MCF 10A (cell line): ENCODE results near the gene GABRB1. TPM values are rescaled to one million over a fixed set of nuclear protein-coding genes. Genes with fewer than 3 reads are reported as not detected.

Experiments used
- BruUV-seq: library from RNA; stranded (reverse); fragments of 400-500 nt; replicated peaks from 2 replicates; lab custom pipeline; 2021; lab: Mats Ljungman, UMichigan
- CTCF ChIA-PET: fragments of 300-600 bp; sonication (Branson Sonifier 250); formaldehyde crosslinking; extraction: SDS; loops from one replicate; lab custom pipeline; 2021; ENCODE audit warnings: antibody characterized with exemption, inconsistent platforms; lab: Yijun Ruan, JAX
- POLR2A ChIA-PET: fragments of 300-600, 350-650 bp; sonication (Branson Sonifier 250); formaldehyde crosslinking; extraction: SDS; loops from one replicate; lab custom pipeline; 2020; ENCODE audit warnings: antibody characterized with exemption, inconsistent platforms; lab: Yijun Ruan, JAX
- DNase-seq: peaks from one replicate; pipeline ENCODE4 v3.0.0-alpha.2; 2018; ENCODE audit not compliant: unreplicated experiment
- H3K27ac Mint-ChIP-seq: one replicate; pipeline ENCODE4 v1.8.0; 2022; ENCODE audit warnings: mild to moderate bottlenecking, low read depth, mixed read lengths; ENCODE audit not compliant: unreplicated experiment
- H3K27me3 Mint-ChIP-seq: one replicate; pipeline ENCODE4 v1.8.0; 2022; ENCODE audit warnings: mixed read lengths; ENCODE audit not compliant: insufficient read depth, unreplicated experiment
- H3K36me3 Mint-ChIP-seq: one replicate; pipeline ENCODE4 v1.8.0; 2022; ENCODE audit warnings: mild to moderate bottlenecking, moderate library complexity, mixed read lengths; ENCODE audit not compliant: insufficient read depth, unreplicated experiment
- H3K4me1 Mint-ChIP-seq: one replicate; pipeline ENCODE4 v1.8.0; 2022; ENCODE audit warnings: mixed read lengths; ENCODE audit not compliant: insufficient read depth, unreplicated experiment
- H3K4me3 Mint-ChIP-seq: one replicate; pipeline ENCODE4 v1.8.0; 2022; ENCODE audit warnings: mild to moderate bottlenecking, moderate library complexity, mixed read lengths; ENCODE audit not compliant: unreplicated experiment
- H3K9me3 Mint-ChIP-seq: one replicate; pipeline ENCODE4 v1.8.0; 2022; ENCODE audit warnings: mixed read lengths; ENCODE audit not compliant: unreplicated experiment
- intact Hi-C: fragments of 100-400 bp; cut with micrococcal nuclease; formaldehyde crosslinking; loops from 2 replicates; pipeline ENCODE4 v1.14.1; 2022
- total RNA-seq: library from RNA; stranded (reverse); gene quantifications from 2 replicates; pipeline ENCODE4 v1.2.3, GENCODE V29; 2022
- TF ChIP-seq, protein P1 (sequence below): fragments of 200-600 bp; IDR thresholded peaks from one replicate; pipeline ENCODE4 v1.8.0; 2022; ENCODE audit warnings: antibody characterized with exemption, mild to moderate bottlenecking; ENCODE audit not compliant: unreplicated experiment

Gene GABRB1
- total RNA-seq, 1 experiment from 2014 or later = not detected

DNA sequence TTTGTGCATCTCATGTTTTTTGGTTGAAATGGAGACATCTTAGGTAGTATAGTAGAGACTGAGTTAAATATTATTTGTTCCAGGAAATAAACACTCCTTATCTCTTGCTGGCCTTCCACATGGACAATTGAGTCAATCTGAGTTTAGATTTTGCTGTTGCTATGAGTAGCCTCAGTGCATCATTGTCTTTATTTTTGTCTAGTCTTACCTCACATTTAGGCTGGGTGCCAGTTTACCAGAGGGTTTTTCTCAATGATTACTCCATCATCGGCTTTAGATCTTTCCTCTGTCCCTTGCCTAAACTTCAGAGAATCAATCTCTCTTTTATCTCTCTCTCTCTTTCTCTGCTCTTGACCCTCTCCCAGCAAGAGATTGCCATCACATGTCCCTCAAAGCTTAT lies 73.6 kb downstream of the GABRB1 start:
- H3K9me3 Mint-ChIP-seq = no peaks in the 10 kb centered on the region
- no peaks in the 10 kb centered on the region for H3K4me1 Mint-ChIP-seq
- intact Hi-C loops = no loop called here

DNA sequence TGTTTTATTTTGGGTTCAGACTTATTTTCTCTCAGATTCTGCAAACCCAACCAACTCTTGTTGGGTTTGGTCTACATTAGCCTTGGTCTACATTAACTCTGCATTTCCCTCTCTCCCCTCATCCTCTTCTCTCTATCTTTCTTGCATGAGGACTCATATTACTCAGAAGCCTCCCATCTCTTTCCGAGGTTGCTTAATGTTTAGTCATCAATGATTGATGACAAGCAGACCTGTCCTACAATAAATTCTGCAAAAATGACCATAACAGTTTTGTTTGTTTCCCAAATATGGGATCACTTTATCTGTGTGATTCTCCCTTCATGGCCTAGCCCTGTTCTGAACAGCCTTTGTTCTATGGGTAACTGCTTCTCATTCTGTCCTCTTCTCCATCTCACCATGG lies 75.2 kb downstream of the GABRB1 start:
- Mint-ChIP-seq H3K27me3 (peaks cover 84% of the 10 kb centered on the region), H3K4me1 (no peaks in the 10 kb centered on the region), H3K4me3 (no peak overlapping the region), H3K27ac (no peak overlapping the region), H3K9me3 (no peaks in the 10 kb centered on the region), H3K36me3 (no peaks in the 10 kb centered on the region)
- no TSS peak for BruUV-seq
- CTCF ChIA-PET = interaction anchor here (0.6 to 2.3 kb wide), 2 partner anchors 16 to 773 kb away, joined by 3 to 7 read pairs; no protein-coding TSS in a partner anchor
- POLR2A ChIA-PET = no interaction called here
- intact Hi-C loops = no loop called here
- peak; percentile 21 for DNase-seq
- TF ChIP-seq, protein P1, sequence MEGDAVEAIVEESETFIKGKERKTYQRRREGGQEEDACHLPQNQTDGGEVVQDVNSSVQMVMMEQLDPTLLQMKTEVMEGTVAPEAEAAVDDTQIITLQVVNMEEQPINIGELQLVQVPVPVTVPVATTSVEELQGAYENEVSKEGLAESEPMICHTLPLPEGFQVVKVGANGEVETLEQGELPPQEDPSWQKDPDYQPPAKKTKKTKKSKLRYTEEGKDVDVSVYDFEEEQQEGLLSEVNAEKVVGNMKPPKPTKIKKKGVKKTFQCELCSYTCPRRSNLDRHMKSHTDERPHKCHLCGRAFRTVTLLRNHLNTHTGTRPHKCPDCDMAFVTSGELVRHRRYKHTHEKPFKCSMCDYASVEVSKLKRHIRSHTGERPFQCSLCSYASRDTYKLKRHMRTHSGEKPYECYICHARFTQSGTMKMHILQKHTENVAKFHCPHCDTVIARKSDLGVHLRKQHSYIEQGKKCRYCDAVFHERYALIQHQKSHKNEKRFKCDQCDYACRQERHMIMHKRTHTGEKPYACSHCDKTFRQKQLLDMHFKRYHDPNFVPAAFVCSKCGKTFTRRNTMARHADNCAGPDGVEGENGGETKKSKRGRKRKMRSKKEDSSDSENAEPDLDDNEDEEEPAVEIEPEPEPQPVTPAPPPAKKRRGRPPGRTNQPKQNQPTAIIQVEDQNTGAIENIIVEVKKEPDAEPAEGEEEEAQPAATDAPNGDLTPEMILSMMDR = no peak

More for the DNA sequence above, 73.6 kb downstream of the GABRB1 start:
- Mint-ChIP-seq H3K4me3 (no peak overlapping the region), H3K27ac (no peak overlapping the region), H3K27me3 (peaks cover 88% of the 10 kb centered on the region), H3K36me3 (no peaks in the 10 kb centered on the region)
- TF ChIP-seq, protein P1 = no peak
- POLR2A ChIA-PET = no interaction called here
- CTCF ChIA-PET = interaction anchor here (0.5 kb wide), 2 partner anchors 8 to 95 kb away, joined by 3 read pairs; no protein-coding TSS in a partner anchor
- peak; percentile 52 for DNase-seq
- BruUV-seq = no TSS peak

DNA sequence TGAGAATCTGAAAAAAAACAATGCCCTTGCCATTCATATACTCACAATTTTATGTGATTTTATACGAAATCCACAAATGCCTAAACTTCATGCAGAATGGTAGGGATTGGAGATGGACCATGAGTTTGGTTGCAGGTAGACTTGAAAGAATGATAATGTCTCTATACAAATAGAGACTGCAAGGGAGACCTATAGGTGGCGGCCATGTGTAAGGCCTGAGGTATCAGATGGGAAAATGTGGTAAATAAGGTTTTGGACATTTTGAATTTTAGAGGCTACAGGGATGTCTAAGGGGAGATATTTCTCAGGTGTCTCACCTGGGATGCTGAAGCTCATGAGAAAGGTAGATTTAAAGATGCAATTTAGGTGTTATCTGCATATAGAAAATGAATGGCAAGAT lies 78.0 kb downstream of the GABRB1 start:
- DNase-seq = no peak
- CTCF ChIA-PET = interaction anchor here (0.7 to 3.8 kb wide), 3 partner anchors 13 to 824 kb away, joined by 3 to 17 read pairs (median 3); no protein-coding TSS in a partner anchor
- intact Hi-C loops = no loop called here
- TF ChIP-seq, protein P1 = no peak
- no peaks in the 10 kb centered on the region for H3K4me1 Mint-ChIP-seq
- no peaks in the 10 kb centered on the region for H3K36me3 Mint-ChIP-seq
- no peak overlapping the region for H3K27ac Mint-ChIP-seq
- H3K27me3 Mint-ChIP-seq = peaks cover 70% of the 10 kb centered on the region
- no peak overlapping the region for H3K4me3 Mint-ChIP-seq
- H3K9me3 Mint-ChIP-seq = no peaks in the 10 kb centered on the region
- BruUV-seq = no TSS peak
- POLR2A ChIA-PET = no interaction called here

DNA sequence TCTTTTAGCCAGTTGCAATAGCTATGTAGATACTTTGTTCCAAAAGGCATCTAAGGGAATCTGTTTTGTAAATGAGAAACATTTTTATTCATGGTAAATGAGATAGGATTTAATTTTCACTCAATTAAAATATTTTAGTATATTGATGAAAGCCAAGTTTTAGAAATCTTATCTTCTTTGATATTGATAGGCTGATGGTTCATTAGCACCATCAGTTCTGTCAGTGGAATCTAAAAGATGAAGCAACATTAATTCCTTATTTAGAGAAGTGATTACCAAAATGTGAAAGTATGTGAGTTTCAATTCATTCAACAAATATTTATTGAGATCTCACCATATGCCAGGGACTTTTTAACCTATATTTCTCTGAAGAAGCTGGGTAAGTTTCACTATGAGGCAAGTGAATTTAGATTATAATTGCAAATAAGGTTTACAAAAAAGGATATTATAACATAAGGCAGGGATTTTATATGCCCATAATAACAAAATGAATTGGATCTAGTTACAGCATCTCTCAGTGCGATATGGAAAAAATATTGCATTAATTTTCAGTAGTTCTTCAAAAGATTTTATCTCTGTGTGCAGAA lies 79.3 kb downstream of the GABRB1 start:
- H3K36me3 Mint-ChIP-seq = no peaks in the 10 kb centered on the region
- H3K4me1 Mint-ChIP-seq = no peaks in the 10 kb centered on the region
- no peaks in the 10 kb centered on the region for H3K9me3 Mint-ChIP-seq
- BruUV-seq = no TSS peak
- no peak for DNase-seq
- H3K27ac Mint-ChIP-seq = no peak overlapping the region
- TF ChIP-seq, protein P1 = no peak
- intact Hi-C loops = no loop called here
- POLR2A ChIA-PET = no interaction called here
- H3K27me3 Mint-ChIP-seq = peaks cover 68% of the 10 kb centered on the region
- H3K4me3 Mint-ChIP-seq = no peak overlapping the region
- CTCF ChIA-PET = interaction anchor here (0.6 to 3.8 kb wide), 3 partner anchors 12 to 1426 kb away, joined by 3 to 17 read pairs (median 5); no protein-coding TSS in a partner anchor
